Hepatocyte (in vitro differentiated cells): ENCODE measurements around the gene IRF2BP1.

ENCODE experiments used
- CTCF ChIP-seq: fragments of 200-600 bp; sonication (generic); IDR thresholded peaks from 2 replicates; pipeline ENCODE4 v1.5.1; 2016; ENCODE audit warnings: antibody characterized with exemption, mild to moderate bottlenecking; ENCODE audit not compliant: poor library complexity
- EZH2 ChIP-seq: fragments of 200-600 bp; sonication (generic); IDR thresholded peaks from 2 replicates; pipeline ENCODE4 v1.6.1; 2016; ENCODE audit warnings: antibody characterized with exemption, mild to moderate bottlenecking, borderline replicate concordance
- EZH2phosphoT487 ChIP-seq: fragments of 200-600 bp; sonication (generic); IDR thresholded peaks from one replicate; pipeline ENCODE4 v1.6.1; 2018; ENCODE audit warnings: antibody characterized with exemption, mild to moderate bottlenecking, low read depth, moderate library complexity; ENCODE audit not compliant: unreplicated experiment, severe bottlenecking

- TF ChIP-seq CTCF (no peak), EZH2 (no peak), EZH2phosphoT487 (no peak)
Observed at GRCh38 chr19:45876411-45877197, 9.3 kb downstream of the IRF2BP1 start.
